ENCODE data around the gene CREB3. TPM values are rescaled to one million over a fixed set of nuclear protein-coding genes. Genes with fewer than 3 reads are reported as not detected.

The CREB3 gene
- total RNA-seq, 4 donors from 2014 or later = 33.6 to 45.4 (median 38.6) TPM

GRCh38 chr9:35711501-35712428 lies 20.7 kb upstream of the CREB3 start:
- no peak for TF ChIP-seq CTCF (IDR thresholded peaks at IDR 0.05; ENCODE audit: low read depth)

GRCh38 chr9:35712762-35713400 lies 19.6 kb upstream of the CREB3 start:
- no peak for TF ChIP-seq CTCF (IDR thresholded peaks at IDR 0.05; ENCODE audit: low read depth)

- no peak for TF ChIP-seq CTCF (IDR thresholded peaks at IDR 0.05; ENCODE audit: low read depth)
Observed at GRCh38 chr9:35713578-35713977, 18.9 kb upstream of the CREB3 start.

GRCh38 chr9:35714123-35714522 lies 18.3 kb upstream of the CREB3 start:
- TF ChIP-seq CTCF (IDR thresholded peaks at IDR 0.05; ENCODE audit: low read depth) = no peak

GRCh38 chr9:35714579-35715252 lies 17.8 kb upstream of the CREB3 start:
- no peak for TF ChIP-seq CTCF (IDR thresholded peaks at IDR 0.05; ENCODE audit: low read depth)

GRCh38 chr9:35716230-35716629 lies 16.2 kb upstream of the CREB3 start:
- no peak for TF ChIP-seq CTCF (IDR thresholded peaks at IDR 0.05; ENCODE audit: low read depth)
